GM19025 (cell line): ENCODE measurements around the gene ADAD1.
"Not testable (repeated sequence)": the region's sequence is repeated elsewhere in the genome, so short reads cannot be mapped to it uniquely, and the experiment has no call there.

Source experiments
- ATAC-seq: cut with Tn5 transposase; IDR thresholded peaks from one replicate; pipeline ENCODE4 v1.9.1; 2021; ENCODE audit warnings: mild to moderate bottlenecking, low read depth, moderate library complexity; ENCODE audit not compliant: unreplicated experiment

Gene ADAD1

DNA sequence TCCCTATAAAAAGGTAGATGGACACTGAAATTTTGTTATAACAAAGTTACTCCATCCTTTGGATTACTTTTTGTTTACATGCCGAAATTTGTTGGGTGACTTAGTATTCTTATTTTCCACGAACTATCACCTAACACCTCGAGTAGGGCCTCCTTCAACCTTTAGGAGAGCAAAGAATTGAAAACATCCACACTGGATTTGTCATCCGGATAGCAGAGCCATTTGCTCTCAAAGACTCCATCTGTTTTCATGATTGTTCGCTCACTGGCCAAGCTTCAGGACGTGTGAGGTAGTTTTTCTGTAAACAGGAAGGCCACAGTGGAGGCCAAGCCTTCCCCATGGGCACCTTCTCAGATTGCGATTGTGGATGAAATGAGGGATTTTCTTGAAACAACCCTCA lies at the start of gene ADAD1:
Gene ADAD1 (plus strand): TSS at position 301 of the 400 bp plus-strand sequence. CDS start 1,059 bp downstream, outside the sequence.
- ATAC-seq: no peak

GRCh38 chr4:122329876-122330565 lies 48.8 kb upstream of the ADAD1 start:
- ATAC-seq: no peak

- no peak for ATAC-seq
Observed at GRCh38 chr4:122331195-122331594, 47.6 kb upstream of the ADAD1 start.

- no peak for ATAC-seq
Observed at GRCh38 chr4:122334828-122335227, 44.0 kb upstream of the ADAD1 start.

- no peak for ATAC-seq
Observed at GRCh38 chr4:122341886-122342285, 36.9 kb upstream of the ADAD1 start.

DNA sequence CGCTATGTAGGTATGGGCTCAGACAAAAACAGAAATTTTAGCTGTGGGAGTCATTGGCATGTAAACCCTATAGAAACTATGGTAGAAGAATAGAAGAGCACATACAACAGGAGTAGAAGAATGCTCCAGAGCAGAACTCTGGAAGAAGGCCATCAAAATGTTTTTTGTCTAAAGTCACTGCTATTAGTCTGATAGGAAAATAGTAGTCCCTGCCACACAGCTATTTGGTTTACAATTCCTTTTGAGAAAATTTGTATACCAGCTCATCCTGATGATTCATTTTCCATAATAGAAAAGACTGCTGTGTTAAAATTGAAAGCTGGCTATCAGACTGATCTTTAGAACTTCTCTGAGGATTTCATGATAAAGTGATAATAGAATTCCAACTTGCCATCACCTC lies 32.8 kb upstream of the ADAD1 start:
- ATAC-seq: no peak

- ATAC-seq: no peak
Observed at GRCh38 chr4:122346503-122346902, 32.3 kb upstream of the ADAD1 start.

GRCh38 chr4:122356317-122356808 lies 22.4 kb upstream of the ADAD1 start:
- no peak for ATAC-seq

GRCh38 chr4:122360754-122361153 lies 18.1 kb upstream of the ADAD1 start:
- no peak for ATAC-seq

- no peak for ATAC-seq
Observed at GRCh38 chr4:122364700-122365404, 14.0 kb upstream of the ADAD1 start.

- ATAC-seq: not testable (repeated sequence)
Observed at GRCh38 chr4:122368786-122369185, 10.0 kb upstream of the ADAD1 start.

DNA sequence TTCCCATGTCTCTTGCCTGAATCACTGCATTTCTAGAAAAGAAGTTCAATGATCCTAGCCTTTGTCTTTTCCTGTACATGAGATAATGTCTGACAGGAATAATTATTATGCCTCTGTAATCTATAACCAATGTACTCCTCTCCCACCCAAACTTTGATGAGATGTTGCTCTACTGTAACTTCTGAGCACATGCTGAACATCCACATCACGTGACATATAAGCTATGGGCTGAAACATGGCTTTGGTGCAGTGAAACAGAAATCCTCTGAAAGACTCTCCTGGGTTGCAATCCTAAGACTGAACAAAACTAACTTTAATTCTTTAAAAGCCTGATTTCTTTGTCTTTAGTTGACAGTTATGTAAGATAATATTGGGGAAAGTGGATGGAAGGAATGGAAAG lies 1.5 kb upstream of the ADAD1 start:
- no peak for ATAC-seq

DNA sequence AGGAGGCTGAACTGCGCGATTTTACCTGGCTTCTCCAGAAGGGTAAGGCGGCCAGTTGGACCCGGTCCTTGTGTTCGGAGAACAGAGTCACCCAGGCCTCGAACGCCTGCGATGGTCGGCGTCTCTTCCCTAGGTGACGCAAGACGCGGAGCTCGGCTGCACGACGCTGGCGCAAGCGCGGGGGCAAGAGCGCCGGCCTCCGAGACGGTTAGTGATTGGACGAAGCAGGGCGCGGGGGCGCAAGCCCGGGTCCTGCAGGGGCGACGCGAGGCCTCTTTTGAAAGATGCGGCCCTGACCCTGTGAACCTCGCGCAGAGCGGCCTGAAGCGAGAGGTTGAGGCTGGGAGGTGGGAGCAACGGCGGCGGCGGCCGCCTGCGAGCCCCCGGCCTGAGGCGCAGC lies 428 bp downstream of the ADAD1 start:
- ATAC-seq: no peak

DNA sequence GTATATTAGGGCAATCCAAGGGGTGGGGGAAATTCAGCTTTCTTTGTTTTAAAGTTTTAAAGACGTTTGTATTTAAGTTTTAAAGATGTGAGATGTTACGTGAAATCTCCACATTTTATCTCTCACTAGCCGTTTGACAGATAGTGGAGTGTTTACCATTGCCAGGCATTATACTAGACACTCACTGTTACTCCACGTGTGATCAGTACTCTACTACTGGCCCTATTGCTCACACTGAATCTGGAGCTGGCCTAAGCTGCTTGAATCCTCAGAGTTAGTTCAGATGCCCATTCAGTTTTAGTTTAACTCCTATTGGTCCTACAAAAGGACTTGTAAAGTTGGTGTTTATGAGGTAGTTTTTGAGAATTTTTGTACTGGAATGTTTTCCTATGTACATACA lies 4.5 kb downstream of the ADAD1 start:
- ATAC-seq: no peak

- no peak for ATAC-seq
Observed at GRCh38 chr4:122384245-122384644, 5.4 kb downstream of the ADAD1 start.

- ATAC-seq: no peak
Observed at GRCh38 chr4:122393276-122393675, 14.5 kb downstream of the ADAD1 start.

DNA sequence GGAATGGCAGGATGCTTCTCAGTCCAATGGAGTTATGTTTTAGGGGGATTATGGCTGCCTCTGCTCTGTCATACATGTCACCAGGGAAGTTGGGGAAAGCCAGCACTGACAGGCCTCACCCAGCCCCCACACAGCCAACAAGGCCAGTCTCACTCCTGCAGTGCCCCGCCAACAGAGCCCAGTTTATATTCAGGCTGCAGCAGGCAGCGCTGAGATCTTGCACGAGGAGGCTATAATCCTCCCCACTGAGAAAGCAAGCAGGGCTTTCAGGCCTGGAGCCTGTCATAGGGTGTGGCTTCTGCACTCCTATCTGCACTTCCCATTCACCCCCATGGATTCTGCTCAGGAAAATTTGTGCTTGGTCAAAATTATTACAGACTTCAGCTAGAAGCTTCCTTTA lies 25.1 kb downstream of the ADAD1 start:
- ATAC-seq: no peak

GRCh38 chr4:122412547-122412946 lies 33.7 kb downstream of the ADAD1 start:
- ATAC-seq: no peak

- ATAC-seq: no peak
Observed at GRCh38 chr4:122423246-122423645, 44.4 kb downstream of the ADAD1 start.

DNA sequence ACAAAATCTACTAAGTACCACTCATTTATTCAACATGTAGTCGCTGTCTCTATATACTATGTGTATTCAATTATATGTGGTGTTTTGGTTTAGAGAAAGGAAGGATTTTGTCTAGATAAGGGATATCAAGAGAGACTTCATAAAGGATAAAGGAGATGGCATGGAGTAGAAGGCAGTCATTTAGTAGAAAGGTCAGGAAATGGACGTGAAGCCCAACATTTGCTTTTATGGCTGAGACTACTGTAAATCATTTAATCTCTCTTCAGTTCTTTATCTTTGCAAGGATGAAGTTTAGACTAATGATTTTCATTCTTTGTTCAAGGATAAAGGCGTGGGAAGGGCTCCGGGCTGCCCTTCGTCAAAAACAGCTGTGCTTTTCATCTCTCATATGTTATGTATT lies 52.5 kb downstream of the ADAD1 start:
- no peak for ATAC-seq

GRCh38 chr4:122434285-122434684 lies 55.5 kb downstream of the ADAD1 start:
- no peak for ATAC-seq

GRCh38 chr4:122450847-122451246 lies 72.0 kb downstream of the ADAD1 start:
- no peak for ATAC-seq
